ENCODE results near the gene DPAGT1. TPM values are rescaled to one million over a fixed set of nuclear protein-coding genes. Genes with fewer than 3 reads are reported as not detected.

The DPAGT1 gene
- 19.3 and 23.3 TPM in 2 replicates for total RNA-seq

DNA sequence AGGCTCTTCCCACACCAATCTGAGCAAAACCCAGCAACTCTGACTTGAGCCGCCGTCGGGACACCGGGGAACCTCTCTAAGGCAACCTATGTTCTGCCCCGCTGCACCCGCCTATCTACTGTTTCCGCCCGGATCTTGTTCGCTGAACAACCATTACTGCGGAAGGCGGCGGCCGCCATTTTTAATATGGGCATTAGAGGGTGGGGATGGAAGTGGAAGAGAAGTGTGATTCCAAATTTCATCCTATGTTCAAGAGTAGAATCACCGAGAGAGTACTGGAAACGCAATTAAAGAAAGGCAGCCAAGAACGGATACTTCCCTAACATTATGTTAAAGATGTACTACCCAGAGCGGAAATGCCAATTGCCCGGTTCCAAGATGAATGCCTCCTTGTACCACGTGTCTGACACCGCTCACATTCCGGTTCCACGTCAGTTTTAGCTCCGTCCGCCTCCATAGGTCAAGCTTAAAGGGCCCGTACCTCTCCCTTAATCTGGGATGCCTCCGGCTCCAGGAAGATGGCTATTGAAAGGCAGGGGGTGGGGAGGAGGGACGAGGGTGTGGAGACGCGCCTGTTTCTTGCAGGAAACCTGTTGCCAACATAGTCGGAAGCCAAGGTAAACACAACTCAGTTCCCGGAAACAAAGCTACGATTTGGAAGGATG, at the start of gene DPAGT1:
DPAGT1 (minus strand) TSS at position 95 of the 665 bp plus-strand sequence. CDS start 198 bp downstream, outside the sequence.

DNA sequence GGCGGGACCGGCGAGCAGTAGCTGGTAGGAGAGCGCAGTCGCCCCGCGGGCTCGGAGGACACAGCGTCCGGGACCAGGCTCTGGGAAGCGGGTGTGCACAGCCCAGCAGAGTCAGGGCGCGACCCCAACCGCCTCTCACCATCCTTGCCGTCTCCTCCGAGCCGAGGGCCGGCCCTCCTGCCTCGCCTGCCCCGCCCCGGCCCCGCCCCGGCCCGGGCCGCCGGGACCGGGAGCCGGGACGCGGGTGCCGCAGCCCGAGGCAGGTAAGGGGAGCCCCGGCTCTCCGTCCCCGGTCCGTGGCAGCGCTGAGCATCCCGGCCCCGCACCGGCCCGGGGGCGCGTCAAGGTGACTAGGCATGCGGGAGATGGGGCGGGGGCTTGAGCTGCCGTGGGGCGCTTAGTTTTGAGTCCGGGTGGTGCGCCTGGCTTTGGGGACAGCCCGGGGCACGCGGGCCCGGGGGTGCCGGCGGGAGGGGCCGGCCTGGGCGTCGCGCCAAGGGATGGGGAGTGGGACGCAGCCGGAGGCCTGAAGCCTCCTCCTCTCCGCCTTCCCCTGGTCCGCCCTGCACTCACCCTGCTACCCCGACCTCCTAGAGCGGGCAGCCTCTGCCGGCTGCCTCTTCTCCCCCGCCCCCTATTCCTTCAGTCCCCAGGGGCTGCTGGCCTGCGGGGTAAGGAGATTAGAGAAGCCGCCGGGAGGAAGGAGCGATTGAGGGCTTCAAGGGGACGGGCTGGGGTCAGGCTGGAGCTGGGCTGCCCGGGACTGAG, 47.5 kb upstream of the DPAGT1 start, which contains the start of gene ABCG4:
ABCG4 (plus strand) TSS at position 35 of the 768 bp plus-strand sequence. CDS start 914 bp downstream, outside the sequence.

DNA sequence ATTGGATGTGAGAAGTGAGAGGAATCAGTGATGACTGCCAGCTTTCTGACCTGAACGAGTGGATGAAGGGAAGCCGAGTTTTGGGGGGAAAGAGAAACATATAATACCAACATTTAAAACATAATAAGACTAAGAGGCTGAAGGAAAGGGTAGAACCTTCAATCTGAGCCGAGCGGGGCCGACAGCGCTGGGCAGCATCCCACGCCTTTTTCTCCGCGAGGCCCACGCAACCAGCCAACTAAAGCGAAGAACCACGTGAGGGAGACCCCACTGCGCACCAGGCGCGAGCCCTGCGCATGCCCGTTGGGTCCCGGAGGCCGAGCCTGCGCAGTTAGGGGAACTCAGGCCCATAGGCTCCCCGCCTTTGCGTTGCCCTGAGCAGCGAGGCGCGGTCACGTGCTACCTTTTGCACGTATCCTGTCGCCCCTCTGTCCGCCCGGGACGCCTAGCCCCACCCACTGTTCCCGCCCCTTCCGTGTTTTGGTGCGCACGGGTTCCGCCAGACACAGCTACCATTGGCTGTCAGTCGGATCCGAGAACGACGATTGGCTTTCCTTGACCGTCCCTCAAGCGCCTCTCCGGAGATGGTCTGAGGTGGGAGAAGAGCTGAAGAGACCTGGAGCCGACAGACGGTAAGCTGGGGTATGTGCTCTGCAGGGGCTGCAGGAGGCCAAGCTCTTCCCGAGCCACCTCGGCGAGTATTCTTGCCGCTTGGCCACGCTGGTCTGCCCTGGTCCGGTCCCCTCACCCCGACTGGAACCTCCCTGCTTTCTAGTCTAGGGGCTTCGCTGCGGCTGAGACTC, 19.6 kb upstream of the DPAGT1 start, which contains the start of gene HINFP:
HINFP (plus strand) TSS at position 573 of the 803 bp plus-strand sequence. CDS start 5,365 bp downstream, outside the sequence.

DNA sequence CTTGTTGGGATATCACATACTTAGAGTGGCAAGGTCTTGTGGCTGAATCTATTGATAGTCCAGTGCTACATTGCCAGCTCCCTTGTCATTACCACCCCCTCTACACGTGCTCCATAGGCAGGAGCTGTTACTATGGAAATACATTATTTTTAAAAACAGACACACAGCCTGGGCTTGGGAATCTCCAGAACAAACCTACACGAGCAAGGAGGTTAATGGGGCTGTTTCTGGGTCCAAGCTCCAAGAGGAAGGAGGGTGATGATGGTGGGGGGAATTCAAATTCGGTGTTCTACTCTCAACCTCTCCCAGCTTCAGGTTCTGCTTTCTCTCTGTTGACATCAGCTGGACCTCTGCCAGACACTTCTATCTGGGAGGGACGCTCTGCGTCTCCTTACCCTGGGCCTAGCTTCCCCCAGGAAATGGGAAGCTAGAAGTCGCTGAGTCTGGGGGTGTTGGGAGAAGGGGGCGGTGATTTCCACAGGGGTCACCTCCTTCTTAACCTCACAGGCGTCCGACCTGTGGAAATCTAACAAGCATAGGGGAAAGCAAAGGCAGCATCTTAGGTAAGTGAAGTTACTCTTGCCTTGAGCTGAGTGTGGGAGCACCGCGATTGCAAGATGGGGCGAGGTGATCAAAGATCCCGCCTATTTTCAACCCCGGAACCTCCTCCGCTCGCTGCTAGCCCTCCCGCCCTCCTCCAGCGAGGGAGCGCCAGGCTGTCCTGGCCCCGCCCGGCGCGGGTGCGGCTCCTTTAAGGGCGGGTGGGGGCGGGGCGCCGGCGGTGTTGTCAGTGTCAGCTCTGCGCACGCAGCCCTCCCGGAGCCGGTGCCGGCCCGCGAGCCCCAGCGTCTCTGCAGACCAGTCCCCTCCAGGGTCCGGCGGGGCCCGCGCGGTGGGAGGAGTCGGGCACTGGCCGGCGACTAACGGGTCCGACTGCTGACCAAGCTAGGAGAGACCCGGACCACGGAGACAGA, 5.2 kb upstream of the DPAGT1 start, which contains the start of gene C2CD2L:
C2CD2L (plus strand) TSS at position 781 of the 974 bp plus-strand sequence. CDS start 398 bp downstream, outside the sequence.

DNA sequence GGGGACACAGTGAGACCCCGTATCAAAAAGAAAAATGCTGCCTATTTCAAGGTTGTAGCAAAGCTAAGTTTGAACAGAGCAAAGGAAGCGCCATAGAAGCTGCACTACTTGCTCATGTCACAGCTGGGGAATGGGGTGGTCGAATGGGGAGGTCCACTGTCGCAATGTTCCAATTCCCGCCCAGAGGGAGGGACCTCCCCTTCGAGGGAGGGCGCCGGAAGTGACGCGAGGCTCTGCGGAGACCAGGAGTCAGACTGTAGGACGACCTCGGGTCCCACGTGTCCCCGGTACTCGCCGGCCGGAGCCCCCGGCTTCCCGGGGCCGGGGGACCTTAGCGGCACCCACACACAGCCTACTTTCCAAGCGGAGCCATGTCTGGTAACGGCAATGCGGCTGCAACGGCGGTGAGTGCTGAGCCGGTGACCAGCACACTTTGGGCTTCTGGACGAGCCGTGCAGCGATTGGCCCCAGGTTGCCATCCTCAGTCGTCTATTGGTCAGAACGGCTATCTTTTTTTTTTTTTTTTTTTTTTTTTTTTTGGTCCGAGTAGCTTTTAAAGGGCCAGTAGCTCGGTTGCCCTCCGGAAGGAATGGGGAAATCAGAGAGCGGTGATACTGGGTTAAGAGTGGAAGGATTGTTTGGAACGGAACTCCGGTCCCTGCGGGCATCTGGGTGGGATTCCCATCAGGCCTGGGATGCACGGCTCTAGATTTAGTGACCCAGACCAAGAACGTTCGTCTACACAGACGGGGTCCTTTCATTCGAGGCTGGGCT, 16.8 kb downstream of the DPAGT1 start, which contains the start of gene HMBS:
HMBS (plus strand) TSS at position 219 of the 774 bp plus-strand sequence; CDS start at position 372, 153 bp downstream.

DNA sequence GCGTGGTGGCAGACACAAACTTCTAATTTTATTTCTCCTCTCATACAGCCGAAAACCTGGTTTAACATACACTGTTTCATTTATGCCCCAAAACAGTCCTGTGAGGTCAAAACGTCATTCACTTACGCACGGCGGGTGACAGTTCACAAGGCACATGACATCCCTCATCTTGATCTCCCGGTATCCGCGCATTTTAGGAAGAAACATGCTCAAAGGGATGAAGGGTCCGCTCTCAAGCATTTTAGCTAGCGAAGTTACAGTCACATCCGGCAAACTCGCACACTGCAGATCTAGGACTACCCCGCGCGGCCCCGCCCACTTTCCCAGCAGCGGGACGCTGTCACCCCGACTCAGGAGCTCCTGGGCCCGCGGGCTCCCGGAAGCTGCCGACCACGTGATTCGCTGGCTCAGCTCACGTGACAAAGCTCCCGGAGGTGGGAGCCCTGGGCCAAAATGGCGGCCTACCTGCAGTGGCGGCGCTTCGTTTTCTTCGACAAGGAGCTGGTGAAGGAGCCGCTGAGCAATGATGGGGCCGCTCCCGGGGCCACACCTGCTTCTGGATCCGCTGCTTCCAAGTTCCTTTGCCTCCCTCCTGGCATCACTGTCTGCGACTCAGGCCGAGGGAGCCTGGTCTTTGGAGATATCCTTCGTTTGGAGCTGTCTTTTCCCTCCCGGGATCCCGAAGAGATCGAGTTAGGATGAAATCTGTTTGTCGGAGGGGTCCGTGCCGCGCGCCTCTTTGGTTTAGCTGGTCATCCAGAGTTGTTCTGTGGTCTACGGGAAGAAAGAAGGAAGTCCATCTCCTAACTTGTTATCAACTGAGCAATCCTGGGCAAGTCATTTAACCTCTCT, 34.1 kb downstream of the DPAGT1 start, which contains the start of gene VPS11:
VPS11 (plus strand) TSS at position 448 of the 852 bp plus-strand sequence; CDS start at position 454, 6 bp downstream.

DNA sequence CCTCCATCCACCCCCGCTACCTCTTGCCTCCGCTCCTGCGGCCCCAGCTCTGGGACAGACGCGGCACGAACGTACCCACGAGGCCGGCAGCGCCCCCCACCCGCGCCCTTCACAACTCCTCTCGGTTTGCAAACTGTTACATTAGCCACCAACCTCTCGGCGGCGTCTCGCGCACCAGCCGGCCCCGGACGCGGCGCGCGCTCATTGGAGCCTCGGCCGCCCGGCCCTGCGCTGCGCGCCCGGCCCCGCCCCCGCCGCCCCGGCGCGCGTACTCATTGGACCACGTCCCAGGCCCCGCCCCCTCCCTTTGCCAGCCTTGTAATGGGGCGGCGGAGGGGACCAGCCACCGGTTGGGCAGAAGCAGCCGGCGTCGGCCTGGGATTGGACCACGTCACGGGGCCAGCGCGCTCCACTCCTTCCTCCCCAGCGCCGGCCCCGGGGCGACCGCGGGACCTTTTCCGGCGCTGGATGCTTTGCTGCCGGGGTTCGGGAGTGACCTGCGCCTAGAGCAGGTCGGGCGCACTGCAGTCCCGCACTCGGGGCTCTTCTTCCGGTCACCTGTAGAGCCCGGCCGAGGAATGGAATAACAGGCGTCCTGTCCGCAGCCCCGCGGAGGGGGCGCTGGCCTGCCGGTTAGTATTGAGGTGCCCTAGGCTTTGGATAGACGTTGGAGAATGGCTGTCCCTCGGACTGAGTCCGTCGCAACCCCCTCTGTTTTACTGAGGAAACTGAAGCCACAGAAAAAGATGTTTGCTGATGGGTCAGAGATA, 44.5 kb downstream of the DPAGT1 start, which contains the start of gene HYOU1:
HYOU1 (minus strand) TSS at position 206 of the 770 bp plus-strand sequence. CDS start 1,045 bp downstream, outside the sequence.

Other genes starting within 250 kb of the DPAGT1 start
- under 0.01 TPM in 1 of 2 replicates, not detected in the other for gene CXCR5, start 218.0 kb downstream of the DPAGT1 start, total RNA-seq
- 22.7 and 49.0 TPM in 2 replicates for gene BCL9L, start 175.9 kb downstream of the DPAGT1 start, total RNA-seq
- not detected in 2 replicates for gene UPK2, start 145.6 kb downstream of the DPAGT1 start, total RNA-seq
- gene FOXR1, start 130.1 kb downstream of the DPAGT1 start, total RNA-seq = not detected in 2 replicates
- gene CENATAC, start 103.7 kb downstream of the DPAGT1 start, total RNA-seq = 24.8 and 31.9 TPM in 2 replicates
- gene RPS25, start 83.5 kb downstream of the DPAGT1 start, total RNA-seq = 737 and 1,241 TPM in 2 replicates
- gene TRAPPC4, start 83.1 kb downstream of the DPAGT1 start, total RNA-seq = 76.4 and 101 TPM in 2 replicates
- 8.9 and 12.8 TPM in 2 replicates for gene SLC37A4, start 71.0 kb downstream of the DPAGT1 start, total RNA-seq
- 69.6 and 77.7 TPM in 2 replicates for gene HYOU1, start 44.6 kb downstream of the DPAGT1 start, total RNA-seq
- gene VPS11, start 34.0 kb downstream of the DPAGT1 start, total RNA-seq = 31.4 and 42.3 TPM in 2 replicates
- gene HMBS, start 17.0 kb downstream of the DPAGT1 start, total RNA-seq = 8.9 and 10.3 TPM in 2 replicates
- 1.9 and 4.0 TPM in 2 replicates for gene C2CD2L, start 5.5 kb upstream of the DPAGT1 start, total RNA-seq
- 14.4 and 18.5 TPM in 2 replicates for gene HINFP, start 19.7 kb upstream of the DPAGT1 start, total RNA-seq
- under 0.01 and 0.17 TPM in 2 replicates for gene ABCG4, start 47.2 kb upstream of the DPAGT1 start, total RNA-seq
- gene NLRX1, start 66.9 kb upstream of the DPAGT1 start, total RNA-seq = 20.8 and 29.9 TPM in 2 replicates
- not detected in 2 replicates for gene NHERF4, start 83.6 kb upstream of the DPAGT1 start, total RNA-seq
- 9.6 and 11.5 TPM in 2 replicates for gene CBL, start 104.5 kb upstream of the DPAGT1 start, total RNA-seq
- gene MCAM, start 215.3 kb upstream of the DPAGT1 start, total RNA-seq = 2.3 and 9.7 TPM in 2 replicates
- 11.1 and 14.7 TPM in 2 replicates for gene RNF26, start 232.7 kb upstream of the DPAGT1 start, total RNA-seq
- 12.1 and 29.8 TPM in 2 replicates for gene C1QTNF5, start 239.0 kb upstream of the DPAGT1 start, total RNA-seq
- gene MFRP, start 244.9 kb upstream of the DPAGT1 start, total RNA-seq = under 0.01 TPM in 2 replicates

Data from smooth muscle cell of trachea (primary cell).